NCI-H1048 (cell line): ENCODE measurements around the gene HSFX4.
"Not testable (repeated sequence)": the region's sequence is repeated elsewhere in the genome, so short reads cannot be mapped to it uniquely, and the experiment has no call there.

ENCODE experiments used
- DNase-seq: peaks from one replicate; lab custom pipeline; 2025; lab: John Stamatoyannopoulos, UW

The HSFX4 gene

GRCh38 chrX:149938427-149938880 is 9.1 kb downstream of the HSFX4 start, which contains the start of gene EOLA2:
TSS of gene EOLA2 (minus strand) at chrX:149938491. CDS start at chrX:149933874, 4,617 bp downstream.
- peak; percentile 83 for DNase-seq

- peak; percentile 73 for DNase-seq
Measured at GRCh38 chrX:149938881-149939654, 9.7 kb downstream of the HSFX4 start.

GRCh38 chrX:149939655-149939904 is 10.2 kb downstream of the HSFX4 start:
- no peak for DNase-seq

GRCh38 chrX:149939905-149940673 is 10.7 kb downstream of the HSFX4 start:
- DNase-seq: peak; percentile 75

GRCh38 chrX:149940674-149941024 is 11.3 kb downstream of the HSFX4 start:
- DNase-seq: not testable (repeated sequence)

GRCh38 chrX:149945087-149945670 is 15.8 kb downstream of the HSFX4 start:
- not testable (repeated sequence) for DNase-seq

- DNase-seq: not testable (repeated sequence)
Measured at GRCh38 chrX:149945820-149946219, 16.4 kb downstream of the HSFX4 start.

- DNase-seq: not testable (repeated sequence)
Measured at GRCh38 chrX:149946932-149947331, 17.6 kb downstream of the HSFX4 start.

- no peak for DNase-seq
Measured at GRCh38 chrX:149948016-149948415, 18.6 kb downstream of the HSFX4 start.

GRCh38 chrX:149949743-149950436 is 20.5 kb downstream of the HSFX4 start:
- DNase-seq: no peak

GRCh38 chrX:149950681-149951080 is 21.3 kb downstream of the HSFX4 start:
- DNase-seq: no peak

GRCh38 chrX:149961572-149961971 is 32.2 kb downstream of the HSFX4 start:
- no peak for DNase-seq

- no peak for DNase-seq
Measured at GRCh38 chrX:149962010-149962409, 32.6 kb downstream of the HSFX4 start.

GRCh38 chrX:149962859-149963757 is 33.7 kb downstream of the HSFX4 start:
- peak; percentile 3 for DNase-seq

GRCh38 chrX:149979126-149979644 is 49.8 kb downstream of the HSFX4 start:
- no peak for DNase-seq
